HEK293 (cell line): ENCODE results near the gene ZNF17.
A peak's percentile ranks its signal among the peaks of the same experiment; 100 is the strongest.

Source experiments
- EGR2 ChIP-seq: fragments of 450-650 bp; formaldehyde crosslinking; IDR thresholded peaks from 2 replicates; pipeline ENCODE4 v1.5.1; 2016; ENCODE audit warnings: low read depth, missing biosample characterization, missing genetic modification characterization
- GLI2 ChIP-seq: fragments of 450-650 bp; formaldehyde crosslinking; IDR thresholded peaks from 2 replicates; pipeline ENCODE4; 2017; ENCODE audit warnings: missing biosample characterization, missing genetic modification characterization, low read depth, borderline replicate concordance
- HOXC10 ChIP-seq: sonication (generic); formaldehyde crosslinking; IDR thresholded peaks from 2 replicates; pipeline ENCODE4 v1.8.1; 2023; ENCODE audit warnings: mild to moderate bottlenecking, missing genetic modification reagents
- HOXD13 ChIP-seq: sonication (generic); formaldehyde crosslinking; IDR thresholded peaks from 2 replicates; pipeline ENCODE4 v1.8.0; 2022; ENCODE audit warnings: missing genetic modification reagents, borderline replicate concordance
- SP2 ChIP-seq: fragments of 450-650 bp; formaldehyde crosslinking; IDR thresholded peaks from 2 replicates; pipeline ENCODE4 v1.5.1; 2016; ENCODE audit warnings: missing biosample characterization, missing genetic modification characterization
- ZBTB17 ChIP-seq: fragments of 450-650 bp; formaldehyde crosslinking; IDR thresholded peaks from 2 replicates; pipeline ENCODE4 v1.5.1; 2016; ENCODE audit warnings: missing biosample characterization, missing genetic modification characterization
- ZBTB7A ChIP-seq: fragments of 450-650 bp; formaldehyde crosslinking; IDR thresholded peaks from 2 replicates; pipeline ENCODE4 v1.5.1; 2016; ENCODE audit warnings: low read depth, missing biosample characterization, missing genetic modification characterization
- ZFP69B ChIP-seq: fragments of 450-650 bp; formaldehyde crosslinking; IDR thresholded peaks from 2 replicates; pipeline ENCODE4 v1.5.1; 2016; ENCODE audit warnings: missing biosample characterization, missing genetic modification characterization
- ZNF335 ChIP-seq: fragments of 450-650 bp; formaldehyde crosslinking; conservative IDR thresholded peaks from 2 replicates; pipeline ENCODE4 v1.5.1; 2016; ENCODE audit warnings: missing biosample characterization, missing genetic modification characterization
- ZNF341 ChIP-seq: fragments of 450-650 bp; formaldehyde crosslinking; IDR thresholded peaks from 2 replicates; pipeline ENCODE4; 2016; ENCODE audit warnings: low read depth, missing biosample characterization, missing genetic modification characterization
- ZNF366 ChIP-seq: fragments of 450-650 bp; formaldehyde crosslinking; conservative IDR thresholded peaks from 2 replicates; pipeline ENCODE4 v1.5.1; 2016; ENCODE audit warnings: missing biosample characterization, missing genetic modification characterization
- ZNF561 ChIP-seq: fragments of 450-650 bp; IDR thresholded peaks from 2 replicates; pipeline ENCODE4 v1.5.1; 2018; ENCODE audit warnings: missing biosample characterization, missing genetic modification characterization, borderline replicate concordance
- ZSCAN16 ChIP-seq: fragments of 450-650 bp; formaldehyde crosslinking; IDR thresholded peaks from 2 replicates; pipeline ENCODE4 v1.5.1; 2016; ENCODE audit warnings: missing biosample characterization, missing genetic modification characterization
- TF ChIP-seq, protein P1 (sequence below): fragments of 450-650 bp; formaldehyde crosslinking; IDR thresholded peaks from 2 replicates; pipeline ENCODE4 v1.5.1; 2016; ENCODE audit warnings: missing biosample characterization, missing genetic modification characterization, borderline replicate concordance
- TF ChIP-seq, protein P2 (sequence below): fragments of 450-650 bp; formaldehyde crosslinking; IDR thresholded peaks from 2 replicates; pipeline ENCODE4 v1.5.1; 2016; ENCODE audit warnings: missing biosample characterization, missing genetic modification characterization
- TF ChIP-seq, protein P3 (sequence below): fragments of 450-650 bp; formaldehyde crosslinking; IDR thresholded peaks from 2 replicates; pipeline ENCODE4 v1.5.1; 2016; ENCODE audit warnings: missing biosample characterization, missing genetic modification characterization
- TF ChIP-seq, protein P4 (sequence below): fragments of 450-650 bp; formaldehyde crosslinking; conservative IDR thresholded peaks from 2 replicates; pipeline ENCODE4 v1.5.1; 2016; ENCODE audit warnings: low read depth, missing biosample characterization, missing genetic modification characterization
- TF ChIP-seq, protein P5 (sequence below): fragments of 450-650 bp; formaldehyde crosslinking; IDR thresholded peaks from 2 replicates; pipeline ENCODE4 v1.5.1; 2016; ENCODE audit warnings: missing biosample characterization, missing genetic modification characterization
- TF ChIP-seq, protein P6 (sequence below): fragments of 450-650 bp; formaldehyde crosslinking; optimal IDR thresholded peaks from 2 replicates; pipeline ENCODE3; 2016; ENCODE audit warnings: missing biosample characterization, mild to moderate bottlenecking, missing genetic modification characterization
- TF ChIP-seq, protein P7 (sequence below): fragments of 450-650 bp; formaldehyde crosslinking; IDR thresholded peaks from 2 replicates; pipeline ENCODE4 v1.5.1; 2017; ENCODE audit warnings: missing biosample characterization, missing genetic modification characterization
- TF ChIP-seq, protein P8 (sequence below): fragments of 450-650 bp; formaldehyde crosslinking; IDR thresholded peaks from 2 replicates; pipeline ENCODE4 v1.5.1; 2016; ENCODE audit warnings: missing biosample characterization, missing genetic modification characterization

The ZNF17 gene

DNA sequence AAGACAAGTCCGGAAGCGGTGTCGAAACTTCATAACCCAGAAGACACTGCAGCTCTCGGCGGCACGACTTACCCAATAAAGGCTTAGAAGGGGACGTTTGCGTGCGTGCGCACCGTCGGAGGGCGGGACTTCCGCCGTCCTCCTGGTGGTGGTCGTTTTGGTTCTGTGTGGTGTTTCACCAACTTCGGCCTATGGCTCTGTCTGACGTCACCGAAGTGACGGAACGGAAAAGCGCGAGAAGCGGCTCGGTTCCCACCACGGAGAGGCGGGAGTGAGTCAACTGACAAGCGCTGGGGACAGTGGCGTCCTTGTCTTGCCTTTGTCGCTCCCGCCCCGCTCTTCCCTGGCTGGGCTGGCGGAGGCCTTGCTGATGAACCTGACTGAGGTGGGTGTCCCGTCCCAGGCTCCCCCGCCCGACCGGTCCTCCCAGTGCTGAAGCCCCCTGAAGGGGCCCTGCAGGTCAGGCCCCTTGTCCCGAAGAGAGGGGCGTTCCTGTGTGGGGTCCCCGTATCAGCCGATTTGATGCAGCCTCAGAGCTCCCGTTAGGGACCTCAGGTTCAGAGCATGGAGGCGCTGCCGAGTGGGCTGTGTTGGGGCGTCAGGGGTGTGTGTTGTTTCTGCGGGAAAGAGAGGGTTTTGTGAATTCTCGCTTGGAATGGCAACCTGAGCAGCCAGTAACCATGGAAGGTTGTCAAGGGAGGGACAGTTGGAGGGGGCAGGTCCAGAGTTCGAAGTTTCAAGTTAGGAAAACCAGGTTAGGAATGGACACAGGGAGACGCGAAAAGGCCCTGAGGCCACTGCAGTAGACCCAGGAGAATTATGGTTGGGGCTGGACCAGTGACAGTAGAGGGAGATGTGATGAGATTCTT is 21.0 kb upstream of the ZNF17 start, which contains the start of gene ZNF548 (continued):
- TF ChIP-seq, protein P1, sequence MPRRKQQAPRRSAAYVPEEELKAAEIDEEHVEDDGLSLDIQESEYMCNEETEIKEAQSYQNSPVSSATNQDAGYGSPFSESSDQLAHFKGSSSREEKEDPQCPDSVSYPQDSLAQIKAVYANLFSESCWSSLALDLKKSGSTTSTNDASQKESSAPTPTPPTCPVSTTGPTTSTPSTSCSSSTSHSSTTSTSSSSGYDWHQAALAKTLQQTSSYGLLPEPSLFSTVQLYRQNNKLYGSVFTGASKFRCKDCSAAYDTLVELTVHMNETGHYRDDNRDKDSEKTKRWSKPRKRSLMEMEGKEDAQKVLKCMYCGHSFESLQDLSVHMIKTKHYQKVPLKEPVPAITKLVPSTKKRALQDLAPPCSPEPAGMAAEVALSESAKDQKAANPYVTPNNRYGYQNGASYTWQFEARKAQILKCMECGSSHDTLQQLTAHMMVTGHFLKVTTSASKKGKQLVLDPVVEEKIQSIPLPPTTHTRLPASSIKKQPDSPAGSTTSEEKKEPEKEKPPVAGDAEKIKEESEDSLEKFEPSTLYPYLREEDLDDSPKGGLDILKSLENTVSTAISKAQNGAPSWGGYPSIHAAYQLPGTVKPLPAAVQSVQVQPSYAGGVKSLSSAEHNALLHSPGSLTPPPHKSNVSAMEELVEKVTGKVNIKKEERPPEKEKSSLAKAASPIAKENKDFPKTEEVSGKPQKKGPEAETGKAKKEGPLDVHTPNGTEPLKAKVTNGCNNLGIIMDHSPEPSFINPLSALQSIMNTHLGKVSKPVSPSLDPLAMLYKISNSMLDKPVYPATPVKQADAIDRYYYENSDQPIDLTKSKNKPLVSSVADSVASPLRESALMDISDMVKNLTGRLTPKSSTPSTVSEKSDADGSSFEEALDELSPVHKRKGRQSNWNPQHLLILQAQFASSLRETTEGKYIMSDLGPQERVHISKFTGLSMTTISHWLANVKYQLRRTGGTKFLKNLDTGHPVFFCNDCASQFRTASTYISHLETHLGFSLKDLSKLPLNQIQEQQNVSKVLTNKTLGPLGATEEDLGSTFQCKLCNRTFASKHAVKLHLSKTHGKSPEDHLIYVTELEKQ, result no peak
- TF ChIP-seq, protein P2, sequence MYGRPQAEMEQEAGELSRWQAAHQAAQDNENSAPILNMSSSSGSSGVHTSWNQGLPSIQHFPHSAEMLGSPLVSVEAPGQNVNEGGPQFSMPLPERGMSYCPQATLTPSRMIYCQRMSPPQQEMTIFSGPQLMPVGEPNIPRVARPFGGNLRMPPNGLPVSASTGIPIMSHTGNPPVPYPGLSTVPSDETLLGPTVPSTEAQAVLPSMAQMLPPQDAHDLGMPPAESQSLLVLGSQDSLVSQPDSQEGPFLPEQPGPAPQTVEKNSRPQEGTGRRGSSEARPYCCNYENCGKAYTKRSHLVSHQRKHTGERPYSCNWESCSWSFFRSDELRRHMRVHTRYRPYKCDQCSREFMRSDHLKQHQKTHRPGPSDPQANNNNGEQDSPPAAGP (tag by site-specific recombination), result no peak
- TF ChIP-seq ZSCAN16 (tag by site-specific recombination) (0 out of 2 replicates have a peak, but pooled peaks have one; percentile 11), ZFP69B (tag by site-specific recombination) (peak; percentile 9; the same call in 1 of the 2 replicates), ZNF561 (0 out of 2 replicates have a peak, but pooled peaks have one; percentile 43), ZBTB17 (peak; percentile 63), ZNF335 (tag by site-specific recombination) (peak; percentile 99), HOXC10 (peak; percentile 98), HOXD13 (CRISPR knock-in tag) (peak; percentile 51; the same call in 1 of the 2 replicates), ZNF366 (tag by site-specific recombination) (0 out of 2 replicates have a peak, but pooled peaks have one; percentile 15), ZBTB7A (tag by site-specific recombination) (no peak), EGR2 (tag by site-specific recombination) (peak; percentile 16; the same call in 1 of the 2 replicates), GLI2 (no peak), SP2 (peak; percentile 90), ZNF341 (tag by site-specific recombination) (peak; percentile 70)
- TF ChIP-seq, protein P3, sequence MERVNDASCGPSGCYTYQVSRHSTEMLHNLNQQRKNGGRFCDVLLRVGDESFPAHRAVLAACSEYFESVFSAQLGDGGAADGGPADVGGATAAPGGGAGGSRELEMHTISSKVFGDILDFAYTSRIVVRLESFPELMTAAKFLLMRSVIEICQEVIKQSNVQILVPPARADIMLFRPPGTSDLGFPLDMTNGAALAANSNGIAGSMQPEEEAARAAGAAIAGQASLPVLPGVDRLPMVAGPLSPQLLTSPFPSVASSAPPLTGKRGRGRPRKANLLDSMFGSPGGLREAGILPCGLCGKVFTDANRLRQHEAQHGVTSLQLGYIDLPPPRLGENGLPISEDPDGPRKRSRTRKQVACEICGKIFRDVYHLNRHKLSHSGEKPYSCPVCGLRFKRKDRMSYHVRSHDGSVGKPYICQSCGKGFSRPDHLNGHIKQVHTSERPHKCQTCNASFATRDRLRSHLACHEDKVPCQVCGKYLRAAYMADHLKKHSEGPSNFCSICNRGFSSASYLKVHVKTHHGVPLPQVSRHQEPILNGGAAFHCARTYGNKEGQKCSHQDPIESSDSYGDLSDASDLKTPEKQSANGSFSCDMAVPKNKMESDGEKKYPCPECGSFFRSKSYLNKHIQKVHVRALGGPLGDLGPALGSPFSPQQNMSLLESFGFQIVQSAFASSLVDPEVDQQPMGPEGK (tag by site-specific recombination), result peak; percentile 38
- TF ChIP-seq, protein P4, sequence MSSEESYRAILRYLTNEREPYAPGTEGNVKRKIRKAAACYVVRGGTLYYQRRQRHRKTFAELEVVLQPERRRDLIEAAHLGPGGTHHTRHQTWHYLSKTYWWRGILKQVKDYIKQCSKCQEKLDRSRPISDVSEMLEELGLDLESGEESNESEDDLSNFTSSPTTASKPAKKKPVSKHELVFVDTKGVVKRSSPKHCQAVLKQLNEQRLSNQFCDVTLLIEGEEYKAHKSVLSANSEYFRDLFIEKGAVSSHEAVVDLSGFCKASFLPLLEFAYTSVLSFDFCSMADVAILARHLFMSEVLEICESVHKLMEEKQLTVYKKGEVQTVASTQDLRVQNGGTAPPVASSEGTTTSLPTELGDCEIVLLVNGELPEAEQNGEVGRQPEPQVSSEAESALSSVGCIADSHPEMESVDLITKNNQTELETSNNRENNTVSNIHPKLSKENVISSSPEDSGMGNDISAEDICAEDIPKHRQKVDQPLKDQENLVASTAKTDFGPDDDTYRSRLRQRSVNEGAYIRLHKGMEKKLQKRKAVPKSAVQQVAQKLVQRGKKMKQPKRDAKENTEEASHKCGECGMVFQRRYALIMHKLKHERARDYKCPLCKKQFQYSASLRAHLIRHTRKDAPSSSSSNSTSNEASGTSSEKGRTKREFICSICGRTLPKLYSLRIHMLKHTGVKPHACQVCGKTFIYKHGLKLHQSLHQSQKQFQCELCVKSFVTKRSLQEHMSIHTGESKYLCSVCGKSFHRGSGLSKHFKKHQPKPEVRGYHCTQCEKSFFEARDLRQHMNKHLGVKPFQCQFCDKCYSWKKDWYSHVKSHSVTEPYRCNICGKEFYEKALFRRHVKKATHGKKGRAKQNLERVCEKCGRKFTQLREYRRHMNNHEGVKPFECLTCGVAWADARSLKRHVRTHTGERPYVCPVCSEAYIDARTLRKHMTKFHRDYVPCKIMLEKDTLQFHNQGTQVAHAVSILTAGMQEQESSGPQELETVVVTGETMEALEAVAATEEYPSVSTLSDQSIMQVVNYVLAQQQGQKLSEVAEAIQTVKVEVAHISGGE (tag by site-specific recombination), result peak; percentile 94
- TF ChIP-seq, protein P5, sequence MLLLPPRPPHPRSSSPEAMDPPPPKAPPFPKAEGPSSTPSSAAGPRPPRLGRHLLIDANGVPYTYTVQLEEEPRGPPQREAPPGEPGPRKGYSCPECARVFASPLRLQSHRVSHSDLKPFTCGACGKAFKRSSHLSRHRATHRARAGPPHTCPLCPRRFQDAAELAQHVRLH (tag by site-specific recombination), result no peak
- TF ChIP-seq, protein P6, sequence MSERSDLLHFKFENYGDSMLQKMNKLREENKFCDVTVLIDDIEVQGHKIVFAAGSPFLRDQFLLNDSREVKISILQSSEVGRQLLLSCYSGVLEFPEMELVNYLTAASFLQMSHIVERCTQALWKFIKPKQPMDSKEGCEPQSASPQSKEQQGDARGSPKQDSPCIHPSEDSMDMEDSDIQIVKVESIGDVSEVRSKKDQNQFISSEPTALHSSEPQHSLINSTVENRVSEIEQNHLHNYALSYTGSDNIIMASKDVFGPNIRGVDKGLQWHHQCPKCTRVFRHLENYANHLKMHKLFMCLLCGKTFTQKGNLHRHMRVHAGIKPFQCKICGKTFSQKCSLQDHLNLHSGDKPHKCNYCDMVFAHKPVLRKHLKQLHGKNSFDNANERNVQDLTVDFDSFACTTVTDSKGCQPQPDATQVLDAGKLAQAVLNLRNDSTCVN (tag by site-specific recombination), result peak; percentile 53
- TF ChIP-seq, protein P7, sequence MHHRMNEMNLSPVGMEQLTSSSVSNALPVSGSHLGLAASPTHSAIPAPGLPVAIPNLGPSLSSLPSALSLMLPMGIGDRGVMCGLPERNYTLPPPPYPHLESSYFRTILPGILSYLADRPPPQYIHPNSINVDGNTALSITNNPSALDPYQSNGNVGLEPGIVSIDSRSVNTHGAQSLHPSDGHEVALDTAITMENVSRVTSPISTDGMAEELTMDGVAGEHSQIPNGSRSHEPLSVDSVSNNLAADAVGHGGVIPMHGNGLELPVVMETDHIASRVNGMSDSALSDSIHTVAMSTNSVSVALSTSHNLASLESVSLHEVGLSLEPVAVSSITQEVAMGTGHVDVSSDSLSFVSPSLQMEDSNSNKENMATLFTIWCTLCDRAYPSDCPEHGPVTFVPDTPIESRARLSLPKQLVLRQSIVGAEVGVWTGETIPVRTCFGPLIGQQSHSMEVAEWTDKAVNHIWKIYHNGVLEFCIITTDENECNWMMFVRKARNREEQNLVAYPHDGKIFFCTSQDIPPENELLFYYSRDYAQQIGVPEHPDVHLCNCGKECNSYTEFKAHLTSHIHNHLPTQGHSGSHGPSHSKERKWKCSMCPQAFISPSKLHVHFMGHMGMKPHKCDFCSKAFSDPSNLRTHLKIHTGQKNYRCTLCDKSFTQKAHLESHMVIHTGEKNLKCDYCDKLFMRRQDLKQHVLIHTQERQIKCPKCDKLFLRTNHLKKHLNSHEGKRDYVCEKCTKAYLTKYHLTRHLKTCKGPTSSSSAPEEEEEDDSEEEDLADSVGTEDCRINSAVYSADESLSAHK, result no peak; the same call in 1 of the 2 replicates
- TF ChIP-seq, protein P8, sequence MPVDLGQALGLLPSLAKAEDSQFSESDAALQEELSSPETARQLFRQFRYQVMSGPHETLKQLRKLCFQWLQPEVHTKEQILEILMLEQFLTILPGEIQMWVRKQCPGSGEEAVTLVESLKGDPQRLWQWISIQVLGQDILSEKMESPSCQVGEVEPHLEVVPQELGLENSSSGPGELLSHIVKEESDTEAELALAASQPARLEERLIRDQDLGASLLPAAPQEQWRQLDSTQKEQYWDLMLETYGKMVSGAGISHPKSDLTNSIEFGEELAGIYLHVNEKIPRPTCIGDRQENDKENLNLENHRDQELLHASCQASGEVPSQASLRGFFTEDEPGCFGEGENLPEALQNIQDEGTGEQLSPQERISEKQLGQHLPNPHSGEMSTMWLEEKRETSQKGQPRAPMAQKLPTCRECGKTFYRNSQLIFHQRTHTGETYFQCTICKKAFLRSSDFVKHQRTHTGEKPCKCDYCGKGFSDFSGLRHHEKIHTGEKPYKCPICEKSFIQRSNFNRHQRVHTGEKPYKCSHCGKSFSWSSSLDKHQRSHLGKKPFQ, result peak; percentile 85
